ENCODE data around the gene SAMD14.

- TF ChIP-seq ZNF565 (CRISPR knock-in tag; conservative IDR thresholded peaks at IDR 0.05; ENCODE audit: low read depth) (no peak), PPARA (CRISPR knock-in tag; IDR thresholded peaks at IDR 0.05; ENCODE audit: borderline replicate concordance) (no peak), ZFP30 (CRISPR knock-in tag; IDR thresholded peaks at IDR 0.05) (no peak), CSRNP3 (CRISPR knock-in tag; IDR thresholded peaks at IDR 0.05) (no peak), RARB (CRISPR knock-in tag; IDR thresholded peaks at IDR 0.05) (no peak), ZFP3 (CRISPR knock-in tag; IDR thresholded peaks at IDR 0.05) (no peak), ARNTL (CRISPR knock-in tag; IDR thresholded peaks at IDR 0.05; ENCODE audit: borderline replicate concordance, low read depth) (no peak), CREB5 (CRISPR knock-in tag; IDR thresholded peaks at IDR 0.05; ENCODE audit: low read depth) (no peak), ISL1 (CRISPR knock-in tag; IDR thresholded peaks at IDR 0.05) (no peak), PATZ1 (CRISPR knock-in tag; IDR thresholded peaks at IDR 0.05; ENCODE audit: borderline replicate concordance) (no peak)
- TF ChIP-seq, protein P1, sequence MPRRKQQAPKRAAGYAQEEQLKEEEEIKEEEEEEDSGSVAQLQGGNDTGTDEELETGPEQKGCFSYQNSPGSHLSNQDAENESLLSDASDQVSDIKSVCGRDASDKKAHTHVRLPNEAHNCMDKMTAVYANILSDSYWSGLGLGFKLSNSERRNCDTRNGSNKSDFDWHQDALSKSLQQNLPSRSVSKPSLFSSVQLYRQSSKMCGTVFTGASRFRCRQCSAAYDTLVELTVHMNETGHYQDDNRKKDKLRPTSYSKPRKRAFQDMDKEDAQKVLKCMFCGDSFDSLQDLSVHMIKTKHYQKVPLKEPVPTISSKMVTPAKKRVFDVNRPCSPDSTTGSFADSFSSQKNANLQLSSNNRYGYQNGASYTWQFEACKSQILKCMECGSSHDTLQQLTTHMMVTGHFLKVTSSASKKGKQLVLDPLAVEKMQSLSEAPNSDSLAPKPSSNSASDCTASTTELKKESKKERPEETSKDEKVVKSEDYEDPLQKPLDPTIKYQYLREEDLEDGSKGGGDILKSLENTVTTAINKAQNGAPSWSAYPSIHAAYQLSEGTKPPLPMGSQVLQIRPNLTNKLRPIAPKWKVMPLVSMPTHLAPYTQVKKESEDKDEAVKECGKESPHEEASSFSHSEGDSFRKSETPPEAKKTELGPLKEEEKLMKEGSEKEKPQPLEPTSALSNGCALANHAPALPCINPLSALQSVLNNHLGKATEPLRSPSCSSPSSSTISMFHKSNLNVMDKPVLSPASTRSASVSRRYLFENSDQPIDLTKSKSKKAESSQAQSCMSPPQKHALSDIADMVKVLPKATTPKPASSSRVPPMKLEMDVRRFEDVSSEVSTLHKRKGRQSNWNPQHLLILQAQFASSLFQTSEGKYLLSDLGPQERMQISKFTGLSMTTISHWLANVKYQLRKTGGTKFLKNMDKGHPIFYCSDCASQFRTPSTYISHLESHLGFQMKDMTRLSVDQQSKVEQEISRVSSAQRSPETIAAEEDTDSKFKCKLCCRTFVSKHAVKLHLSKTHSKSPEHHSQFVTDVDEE (CRISPR knock-in tag; IDR thresholded peaks at IDR 0.05) = no peak; the same call in 1 of the 2 replicates
- TF ChIP-seq, protein P2, sequence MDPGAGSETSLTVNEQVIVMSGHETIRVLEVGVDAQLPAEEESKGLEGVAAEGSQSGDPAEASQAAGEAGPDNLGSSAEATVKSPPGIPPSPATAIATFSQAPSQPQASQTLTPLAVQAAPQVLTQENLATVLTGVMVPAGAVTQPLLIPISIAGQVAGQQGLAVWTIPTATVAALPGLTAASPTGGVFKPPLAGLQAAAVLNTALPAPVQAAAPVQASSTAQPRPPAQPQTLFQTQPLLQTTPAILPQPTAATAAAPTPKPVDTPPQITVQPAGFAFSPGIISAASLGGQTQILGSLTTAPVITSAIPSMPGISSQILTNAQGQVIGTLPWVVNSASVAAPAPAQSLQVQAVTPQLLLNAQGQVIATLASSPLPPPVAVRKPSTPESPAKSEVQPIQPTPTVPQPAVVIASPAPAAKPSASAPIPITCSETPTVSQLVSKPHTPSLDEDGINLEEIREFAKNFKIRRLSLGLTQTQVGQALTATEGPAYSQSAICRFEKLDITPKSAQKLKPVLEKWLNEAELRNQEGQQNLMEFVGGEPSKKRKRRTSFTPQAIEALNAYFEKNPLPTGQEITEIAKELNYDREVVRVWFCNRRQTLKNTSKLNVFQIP (CRISPR knock-in tag; IDR thresholded peaks at IDR 0.05; ENCODE audit: borderline replicate concordance, low read depth) = no peak
Measured at GRCh38 chr17:50173335-50173941, 43.5 kb upstream of the SAMD14 start.
